Right lobe of liver (tissue), 4 donors: ENCODE data around the gene GPBP1.

Experiments
- CTCF ChIP-seq, 4 donors: fragments of 200-600 bp in 3 of 4; fragments of 450-650 bp in 1 of 4; IDR thresholded peaks; one replicate each; pipeline versions ENCODE4 v1.5.1 to v1.8.0; 2016 to 2022; ENCODE audit warnings: antibody characterized with exemption in 4 of 4, mild to moderate bottlenecking in 2 of 4
- POLR2A ChIP-seq: fragments of 450-650 bp; IDR thresholded peaks from one replicate; pipeline ENCODE4 v1.6.1; 2017; ENCODE audit warnings: antibody characterized with exemption, mild to moderate bottlenecking
- donor health status: DM: no; HTN: no; CAD: no.
- donor health status: DM: no; HTN: no; CAD: no.
- donor health status: DM: no; HTN: yes; CAD: no.

- TF ChIP-seq CTCF (IDR thresholded peaks at IDR 0.05), result no peak
- no peak for TF ChIP-seq POLR2A
These were observed 15.7 kb downstream of the GPBP1 start for GRCh38 chr5:57189515-57189914.
